ENCODE results near the gene FBL.

DNA sequence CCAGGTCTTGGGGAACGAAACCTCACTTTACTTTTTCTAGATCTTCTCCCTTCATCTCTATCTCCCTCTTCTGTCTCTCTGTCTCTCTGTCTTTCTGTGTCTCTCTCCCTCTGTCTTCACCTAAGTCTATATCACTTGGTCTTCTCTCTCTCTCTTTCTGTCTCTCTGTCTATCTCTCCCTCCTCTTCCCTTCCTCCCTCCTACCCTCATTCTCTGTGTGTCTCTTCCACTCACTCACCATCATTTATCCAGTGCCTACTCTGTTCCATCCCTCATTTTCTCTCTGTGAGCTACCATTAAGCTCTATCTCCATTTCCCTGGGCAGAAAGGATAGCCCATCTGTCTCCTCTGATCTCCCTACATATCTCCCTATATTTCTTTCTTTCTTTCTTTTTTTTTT is 32.2 kb upstream of the FBL start:
- TF ChIP-seq NR2C2 (IDR thresholded peaks at IDR 0.05; ENCODE audit: borderline replicate concordance, control insufficient read depth, insufficient read length, low read depth): no peak
- TF ChIP-seq SUZ12 (IDR thresholded peaks at IDR 0.05; ENCODE audit: unreplicated experiment): no peak
- TF ChIP-seq RELA (IDR thresholded peaks at IDR 0.05; ENCODE audit: borderline replicate concordance, partially characterized antibody): no peak

Data from GM12878 (cell line).